Skeletal muscle tissue (tissue), 4 donors: ENCODE results near the gene PAF1. TPM values are rescaled to one million over a fixed set of nuclear protein-coding genes. Genes with fewer than 3 reads are reported as not detected.

Source experiments
- H3K27ac ChIP-seq: one replicate; pipeline ENCODE4 v1.7.0; 2013; ENCODE audit warnings: mild to moderate bottlenecking, low read depth, low read length, inconsistent platforms
- H3K27me3 ChIP-seq, 3 donors: one replicate each; pipeline ENCODE4 v1.7.0; 2013; ENCODE audit warnings: low read length in 3 of 3; ENCODE audit not compliant: control insufficient read depth in 3 of 3, insufficient read depth in 3 of 3
- H3K36me3 ChIP-seq, 3 donors: one replicate each; pipeline ENCODE4 v1.7.0; 2013; ENCODE audit warnings: low read length in 3 of 3; ENCODE audit not compliant: control insufficient read depth in 3 of 3, insufficient read depth in 3 of 3
- H3K4me1 ChIP-seq, 3 donors: one replicate each; pipeline ENCODE4 v1.7.0; 2013; ENCODE audit warnings: low read length in 3 of 3, mild to moderate bottlenecking in 3 of 3; ENCODE audit not compliant: control insufficient read depth in 3 of 3, insufficient read depth in 3 of 3
- H3K4me3 ChIP-seq, 3 donors: one replicate each; pipeline ENCODE4 v1.7.0; 2013; ENCODE audit warnings: low read length in 3 of 3
- H3K9ac ChIP-seq, 3 donors: one replicate each; pipeline ENCODE4 v1.7.0; 2013; ENCODE audit warnings: low read length in 3 of 3, mild to moderate bottlenecking in 3 of 3, moderate library complexity in 2 of 3, low read depth in 1 of 3
- H3K9me3 ChIP-seq, 3 donors: one replicate each; pipeline ENCODE4 v1.7.0; 2013; ENCODE audit warnings: low read length in 3 of 3; ENCODE audit not compliant: control insufficient read depth in 3 of 3
- total RNA-seq: library from RNA; depleted of rRNA; stranded (reverse); fragments of >200 nt; gene quantifications from one replicate; pipeline ENCODE4 v1.2.3, GENCODE V29; 2014
- donor health status: Osteomylitis.

Gene PAF1
- total RNA-seq, 1 donor from 2014 or later, result 25.1 TPM

DNA sequence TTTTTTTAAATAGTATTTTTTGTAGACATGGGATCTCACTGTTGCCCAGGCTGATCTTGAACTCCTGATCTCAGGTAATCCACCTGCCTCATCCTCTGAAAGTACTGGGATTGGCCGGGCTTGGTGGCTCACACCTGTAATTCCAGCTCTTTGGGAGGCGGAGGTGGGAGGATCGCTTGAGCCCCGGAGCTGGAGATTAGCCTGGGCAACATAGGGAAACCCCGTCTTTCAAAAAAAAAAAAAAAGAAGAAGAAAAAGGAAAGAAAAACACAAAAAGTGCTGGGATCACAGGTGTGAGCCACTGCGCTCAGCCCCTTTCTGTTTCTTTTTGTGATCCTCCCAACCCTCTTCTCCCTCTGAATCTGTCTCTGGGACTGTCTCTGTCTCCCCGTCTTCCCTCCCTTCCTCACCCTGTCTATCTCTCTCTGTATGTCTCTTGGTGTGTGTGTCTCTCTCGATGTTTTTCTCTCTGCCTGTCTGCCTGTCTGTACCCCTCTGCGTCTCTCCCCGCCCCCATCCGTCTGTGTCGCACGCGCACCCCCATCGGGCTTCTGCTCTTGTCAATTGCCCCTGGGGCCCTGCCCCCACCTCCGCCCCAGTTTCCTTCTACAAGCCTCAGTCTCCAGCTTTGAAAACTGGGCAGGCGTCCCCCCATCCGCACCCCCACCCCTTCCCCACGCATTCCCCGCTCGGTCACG is 15.2 kb upstream of the PAF1 start:
- no peaks in the 10 kb centered on the region for H3K27me3 ChIP-seq
- H3K27ac ChIP-seq, result peak overlapping the region; percentile 100
- H3K4me1 ChIP-seq, result peaks cover 40 to 54% (median 53%) of the 10 kb centered on the region in 3 donors
- H3K9me3 ChIP-seq, result no peaks in the 10 kb centered on the region
- peaks cover 11 to 13% (median 13%) of the 10 kb centered on the region in 3 donors for H3K36me3 ChIP-seq
- peak overlapping the region; percentile 69 to 94 (median 70) for H3K4me3 ChIP-seq
- H3K9ac ChIP-seq, result peak overlapping the region; percentile 80 to 89 (median 85)

DNA sequence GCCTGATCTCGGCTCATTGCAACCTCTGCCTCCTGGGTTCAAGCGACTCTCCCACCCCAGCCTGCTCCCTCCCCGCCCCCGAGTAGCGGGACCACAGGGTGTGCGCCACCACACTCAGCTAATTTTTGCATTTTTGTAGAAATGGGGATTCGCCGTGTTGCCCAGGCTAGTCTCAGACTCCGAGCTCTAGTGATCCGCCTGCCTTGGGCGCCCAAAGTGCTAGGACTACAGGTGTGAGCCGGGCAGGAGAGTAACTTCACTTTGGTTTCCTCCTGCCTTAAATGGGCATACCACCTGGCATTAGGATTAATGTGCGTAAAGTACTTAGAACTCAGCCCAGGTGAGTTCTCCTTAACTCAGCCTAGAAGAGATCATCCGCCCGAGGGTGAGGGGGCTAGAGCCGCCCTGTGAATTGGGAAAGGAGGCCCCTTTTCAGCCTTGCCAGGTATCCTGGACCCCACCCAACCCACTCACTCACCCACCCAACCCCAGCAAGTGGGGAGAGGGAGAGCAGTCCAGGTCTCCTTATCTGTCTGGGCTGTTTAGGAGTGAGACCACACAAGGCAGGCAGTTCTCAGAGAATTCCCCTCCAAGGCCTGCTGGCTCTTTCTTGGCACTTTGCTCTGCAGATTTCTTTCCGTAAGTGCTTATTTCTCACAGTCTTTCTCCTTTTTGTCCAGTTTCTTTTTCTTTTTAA is 14.5 kb upstream of the PAF1 start:
- Histone ChIP-seq H3K9ac (peak overlapping the region in 2 of 3 donors; percentile 33 to 89), H3K4me1 (peaks cover 33 to 50% (median 46%) of the 10 kb centered on the region in 3 donors)

DNA sequence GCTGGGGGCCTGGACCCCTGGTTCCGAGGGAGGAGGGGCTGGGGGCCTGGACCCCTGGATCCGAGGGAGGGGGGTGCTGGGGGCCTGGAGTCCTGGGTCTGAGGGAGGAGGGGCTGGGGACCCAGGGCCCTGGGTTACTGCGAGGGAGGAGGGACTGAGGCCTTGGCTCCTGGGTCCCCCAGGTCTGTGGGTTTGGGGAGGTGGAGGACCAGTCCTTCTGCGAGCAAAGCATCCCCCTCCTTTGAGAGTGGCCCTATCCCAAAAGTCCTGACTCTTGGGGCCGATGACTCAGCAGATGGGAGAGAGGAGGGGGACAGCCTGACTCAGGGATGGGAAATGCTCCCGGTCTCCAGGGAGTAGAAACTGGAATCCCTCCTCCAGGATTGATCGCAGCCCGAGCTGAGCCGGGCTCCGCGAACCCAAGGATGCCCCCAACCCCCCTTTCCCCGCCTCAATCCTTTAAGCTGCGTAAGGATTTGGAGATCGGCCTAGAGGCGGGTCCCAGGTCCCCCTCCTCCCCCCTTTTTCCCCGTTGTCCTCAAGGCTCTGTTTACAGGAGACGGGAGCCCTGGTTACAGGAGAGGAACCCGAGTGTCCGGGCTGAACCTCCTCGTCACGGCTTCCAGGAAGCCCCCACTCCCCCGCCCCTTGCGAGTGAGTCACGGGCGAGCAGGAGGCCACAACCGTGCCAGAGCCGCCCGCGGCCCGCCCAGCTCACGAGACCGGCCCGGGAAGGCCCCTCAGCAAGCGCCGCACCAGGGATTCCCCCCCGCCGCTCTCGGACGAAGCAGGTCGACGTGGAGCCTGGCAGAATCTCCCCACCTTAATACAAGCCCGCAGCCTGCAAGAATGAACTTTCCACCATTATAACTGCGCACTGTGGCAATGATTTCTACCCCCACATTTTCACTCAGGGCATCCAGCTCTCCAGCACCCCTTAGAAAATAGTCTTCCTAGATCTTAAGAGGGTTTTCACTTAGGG is 12.7 kb upstream of the PAF1 start:
- H3K4me3 ChIP-seq, result peak overlapping the region; percentile 70 to 78 (median 77)
- peaks cover 9 to 12% (median 11%) of the 10 kb centered on the region in 3 donors for H3K36me3 ChIP-seq
- H3K27me3 ChIP-seq, result no peaks in the 10 kb centered on the region
- H3K27ac ChIP-seq, result peak overlapping the region; percentile 100
- H3K9me3 ChIP-seq, result no peaks in the 10 kb centered on the region
- peaks cover 26 to 43% (median 34%) of the 10 kb centered on the region in 3 donors for H3K4me1 ChIP-seq
- H3K9ac ChIP-seq, result peak overlapping the region; percentile 93 to 97 (median 95)

More for the DNA sequence above, 14.5 kb upstream of the PAF1 start:
- peak overlapping the region in 1 of 3 donors; percentile 69 for H3K4me3 ChIP-seq
- no peaks in the 10 kb centered on the region for H3K27me3 ChIP-seq
- peaks cover 11 to 13% (median 13%) of the 10 kb centered on the region in 3 donors for H3K36me3 ChIP-seq
- peak overlapping the region; percentile 100 for H3K27ac ChIP-seq
- no peaks in the 10 kb centered on the region for H3K9me3 ChIP-seq

DNA sequence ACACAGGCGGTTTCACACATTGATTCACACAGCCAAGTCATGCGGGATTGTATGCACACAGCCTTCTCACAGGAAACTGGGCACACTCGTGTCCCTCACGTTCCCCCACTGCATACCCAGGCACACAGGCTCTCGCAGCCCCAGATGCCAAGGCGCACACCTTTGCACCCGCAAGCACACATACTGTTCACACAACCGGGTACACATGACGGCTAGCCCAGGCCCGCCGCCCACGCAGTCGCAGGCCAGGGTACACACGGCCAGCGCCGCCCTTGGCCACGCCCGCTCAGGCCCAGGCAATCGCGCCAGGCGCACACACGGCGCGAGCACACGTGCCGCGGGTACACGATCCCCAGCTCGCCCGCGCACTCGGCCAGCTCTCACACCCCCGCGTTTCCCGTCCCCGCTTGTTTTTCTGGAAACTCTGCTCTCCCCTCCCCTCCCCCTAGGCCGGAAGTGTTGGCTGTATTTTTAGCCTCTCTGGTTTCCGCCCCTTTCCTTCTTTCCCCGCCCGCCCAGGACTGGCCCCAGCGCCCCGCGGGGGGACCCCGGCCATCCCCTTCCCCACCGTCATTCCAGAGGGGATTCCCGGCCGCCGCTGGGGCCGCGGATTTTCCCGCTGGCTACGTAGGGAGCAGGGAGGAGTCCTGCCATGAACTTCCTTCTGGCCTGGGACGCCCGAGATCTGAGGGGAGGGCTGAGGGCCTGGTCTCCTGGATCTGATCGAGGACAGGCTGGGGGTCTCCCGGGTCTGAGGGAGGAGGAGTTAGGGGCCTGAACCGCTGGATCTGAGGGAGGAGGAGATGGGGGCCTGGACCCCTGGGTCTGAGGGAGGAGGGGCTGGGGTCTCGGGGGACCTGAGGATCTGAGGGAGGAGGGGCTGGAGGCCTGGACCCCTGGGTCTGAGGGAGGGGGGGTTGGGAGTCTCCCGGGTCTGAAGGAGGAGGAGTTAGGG is 11.7 kb upstream of the PAF1 start:
- Histone ChIP-seq H3K4me3 (peak overlapping the region; percentile 70 to 78 (median 77)), H3K36me3 (peaks cover 0 to 4% (median under 1%) of the 10 kb centered on the region in 3 donors), H3K27ac (peak overlapping the region; percentile 100), H3K27me3 (no peaks in the 10 kb centered on the region), H3K9me3 (no peaks in the 10 kb centered on the region), H3K9ac (peak overlapping the region; percentile 93 to 97 (median 95)), H3K4me1 (peaks cover 28 to 43% (median 34%) of the 10 kb centered on the region in 3 donors)

DNA sequence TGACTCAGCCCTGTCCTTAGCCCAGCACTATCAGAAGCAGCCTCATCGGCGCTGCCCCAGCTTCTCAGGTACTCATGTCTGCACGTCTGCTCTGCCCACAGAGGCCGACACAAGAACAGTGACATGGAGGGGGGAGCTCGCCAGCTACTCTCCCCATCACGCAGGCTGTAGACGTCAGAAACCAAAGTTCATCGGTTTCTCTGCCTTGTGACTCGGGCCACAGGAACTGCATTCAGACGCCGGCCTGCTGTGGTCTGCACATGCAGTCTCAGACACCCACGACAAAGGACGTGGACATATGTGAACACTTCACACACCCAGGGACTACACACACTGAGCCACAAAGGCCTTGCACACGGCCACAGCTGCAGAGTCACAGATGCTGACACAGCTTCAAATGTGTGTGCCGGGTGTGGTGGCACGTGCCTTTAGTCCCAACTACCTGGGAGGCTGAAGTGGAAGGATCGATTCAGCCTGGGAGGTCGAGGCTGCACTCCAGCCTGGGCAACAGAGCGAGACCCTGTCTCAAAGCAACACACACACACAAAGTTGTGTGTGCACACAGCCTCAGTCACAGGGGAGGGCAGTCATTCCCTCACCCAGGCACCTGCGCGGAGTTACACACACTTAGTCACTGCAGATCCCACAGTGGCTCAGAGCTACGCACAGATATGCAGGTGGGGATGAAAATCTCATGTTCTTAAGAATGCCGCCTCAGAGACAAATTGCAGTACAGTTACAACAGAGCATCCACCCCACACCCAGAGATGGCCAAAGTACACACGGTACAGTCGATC is 10.8 kb upstream of the PAF1 start:
- Histone ChIP-seq H3K4me1 (peaks cover 36 to 50% (median 42%) of the 10 kb centered on the region in 3 donors), H3K4me3 (peak overlapping the region; percentile 59 to 78 (median 77)), H3K27ac (peak overlapping the region; percentile 100), H3K36me3 (peaks cover 0 to 5% (median 4%) of the 10 kb centered on the region in 3 donors), H3K9me3 (no peaks in the 10 kb centered on the region), H3K27me3 (no peaks in the 10 kb centered on the region), H3K9ac (peak overlapping the region; percentile 93 to 97 (median 95))

DNA sequence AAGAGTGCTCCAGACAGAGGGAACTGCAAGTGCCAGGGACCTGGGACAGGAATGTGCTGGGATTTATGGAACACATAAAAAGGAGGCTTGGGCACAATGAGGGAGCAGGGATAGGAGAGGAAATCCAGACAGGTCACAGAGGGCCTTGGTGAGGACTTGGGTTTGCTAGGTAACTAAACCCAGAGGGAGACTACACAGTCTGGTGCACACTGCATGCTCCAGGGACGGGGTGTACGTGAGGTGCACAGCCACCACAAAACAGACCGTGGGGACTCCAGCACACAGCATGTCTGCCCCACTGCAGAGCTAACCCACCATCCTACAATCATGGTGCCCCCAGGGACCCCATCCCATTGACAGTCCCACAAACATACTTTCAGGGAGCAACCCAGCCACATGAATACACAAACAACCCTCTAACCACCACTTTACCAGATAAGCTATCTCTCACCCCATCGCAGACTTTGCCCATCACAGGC is 10.2 kb upstream of the PAF1 start:
- H3K9ac ChIP-seq, result peak overlapping the region in 2 of 3 donors; percentile 18 to 93
- peaks cover 34 to 49% (median 40%) of the 10 kb centered on the region in 3 donors for H3K4me1 ChIP-seq

DNA sequence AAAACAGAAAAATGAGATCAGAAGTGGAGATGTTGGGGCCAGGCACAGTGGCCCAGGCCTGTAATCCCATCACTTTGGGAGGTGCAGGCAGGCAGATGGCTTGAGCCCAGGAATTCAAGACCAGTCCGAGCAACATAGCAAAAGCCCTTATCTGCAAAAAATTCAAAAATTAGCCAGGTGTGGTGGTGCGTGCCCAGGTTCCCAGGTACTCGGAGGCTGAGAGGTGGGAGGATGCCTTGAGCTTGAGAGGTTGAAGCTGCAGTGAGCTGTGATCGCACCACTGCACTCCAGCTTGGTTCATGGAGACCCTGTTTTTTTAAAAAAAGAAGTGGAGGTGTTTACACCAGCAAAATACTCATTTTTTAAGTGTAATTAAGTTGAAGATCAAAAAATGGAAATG is 9.2 kb upstream of the PAF1 start:
- Histone ChIP-seq H3K4me1 (peaks cover 27 to 45% (median 38%) of the 10 kb centered on the region in 3 donors), H3K27ac (no peak overlapping the region), H3K4me3 (no peak overlapping the region), H3K27me3 (no peaks in the 10 kb centered on the region), H3K36me3 (peaks cover 3 to 11% (median 7%) of the 10 kb centered on the region in 3 donors), H3K9me3 (no peaks in the 10 kb centered on the region), H3K9ac (no peak overlapping the region)

More for the DNA sequence above, 10.2 kb upstream of the PAF1 start:
- H3K36me3 ChIP-seq, result peaks cover 0 to 5% (median 4%) of the 10 kb centered on the region in 3 donors
- no peaks in the 10 kb centered on the region for H3K27me3 ChIP-seq
- no peaks in the 10 kb centered on the region for H3K9me3 ChIP-seq
- peak overlapping the region in 1 of 3 donors; percentile 22 for H3K4me3 ChIP-seq
- peak overlapping the region; percentile 100 for H3K27ac ChIP-seq

DNA sequence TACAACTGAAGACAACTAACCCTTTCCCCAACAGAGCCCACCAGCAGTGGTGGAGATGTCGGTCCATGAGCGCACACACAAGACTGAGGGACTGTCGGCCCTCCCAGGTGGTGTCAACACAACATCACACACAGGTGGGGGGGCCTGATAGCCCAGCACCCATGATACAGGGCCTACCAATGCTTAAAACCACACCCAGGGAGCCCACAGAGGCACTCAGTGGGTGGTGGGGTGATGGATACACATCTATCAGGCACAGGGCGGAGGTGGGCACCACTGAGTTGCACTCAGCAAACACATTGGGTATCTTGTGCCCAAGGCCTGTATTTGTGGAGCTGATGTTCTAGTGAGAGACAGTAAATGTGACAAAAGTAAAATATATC is 8.8 kb upstream of the PAF1 start:
- Histone ChIP-seq H3K9ac (no peak overlapping the region), H3K27me3 (no peaks in the 10 kb centered on the region), H3K4me3 (no peak overlapping the region), H3K4me1 (peaks cover 25 to 45% (median 38%) of the 10 kb centered on the region in 3 donors), H3K36me3 (peaks cover 6 to 13% (median 8%) of the 10 kb centered on the region in 3 donors), H3K9me3 (no peaks in the 10 kb centered on the region), H3K27ac (no peak overlapping the region)
